ENCODE data around the gene MAIP1.

The MAIP1 gene

GRCh38 chr2:199992296-199992695 lies 36.9 kb downstream of the MAIP1 start:
- no peak for DNase-seq

GRCh38 chr2:199994371-199994770 lies 39.0 kb downstream of the MAIP1 start:
- DNase-seq: no peak

GRCh38 chr2:199994896-199995295 lies 39.5 kb downstream of the MAIP1 start:
- DNase-seq: no peak

- DNase-seq: no peak
Measured at GRCh38 chr2:199997296-199997695, 41.9 kb downstream of the MAIP1 start.

DNA sequence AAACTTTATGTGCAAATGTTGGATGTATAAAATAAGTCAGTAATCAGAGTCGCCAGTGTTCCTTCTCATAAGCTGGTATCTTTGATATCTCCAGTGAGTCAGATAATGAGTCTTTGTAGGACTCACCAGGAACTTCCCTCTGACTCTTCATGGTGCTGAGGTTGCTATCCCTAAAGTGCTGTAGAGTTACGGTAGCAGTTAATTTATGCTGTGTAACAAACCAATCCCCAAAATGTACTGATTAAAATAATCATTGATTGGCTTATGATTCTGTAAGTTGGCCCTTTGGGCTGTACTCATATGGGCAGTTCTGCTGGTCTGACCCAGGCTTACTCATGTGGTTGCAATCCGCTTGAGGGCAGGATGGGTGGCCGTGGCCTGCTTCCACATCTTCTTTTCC lies 43.8 kb downstream of the MAIP1 start:
- DNase-seq: no peak

- no peak for DNase-seq
Measured at GRCh38 chr2:200000444-200001163, 45.2 kb downstream of the MAIP1 start.

DNA sequence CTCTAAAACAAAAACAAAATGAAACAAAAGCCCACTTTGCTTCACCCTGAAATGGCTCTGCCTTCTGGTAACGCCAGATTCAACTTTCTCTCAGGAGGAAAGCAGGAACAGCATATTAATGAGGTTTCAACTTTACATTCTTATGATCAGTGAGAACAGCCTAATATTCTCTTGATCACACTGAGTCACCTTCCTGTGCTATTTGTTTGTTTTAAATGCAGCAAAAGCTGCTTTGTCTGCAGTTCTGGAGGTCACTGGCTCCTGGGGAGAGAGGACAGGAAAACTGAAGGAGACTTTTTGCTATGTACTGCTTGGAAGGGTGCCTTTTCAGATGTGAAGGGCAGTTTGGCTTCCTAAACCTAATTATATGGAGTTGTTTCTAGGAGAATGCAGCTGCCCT lies 48.1 kb downstream of the MAIP1 start:
- DNase-seq: no peak

DNA sequence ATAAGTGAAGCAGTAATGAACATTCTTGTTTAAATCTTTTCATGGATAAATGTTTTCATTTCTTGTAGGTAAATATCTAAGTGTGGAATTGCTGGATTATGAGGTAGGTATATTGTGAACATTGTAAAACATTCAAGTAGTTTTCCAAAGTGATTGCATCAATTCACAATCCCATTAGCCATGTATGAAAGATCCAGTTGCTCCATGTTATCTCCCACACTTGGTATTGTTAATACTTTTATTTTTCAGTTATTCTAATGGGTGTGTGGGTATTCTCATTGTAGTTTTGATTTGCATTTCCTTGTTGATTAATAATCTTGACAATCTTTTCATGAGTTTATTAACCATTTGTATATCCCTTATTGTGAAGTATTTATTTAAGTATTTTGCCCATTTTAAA lies 50.3 kb downstream of the MAIP1 start:
- no peak for DNase-seq

GRCh38 chr2:200007306-200007705 lies 51.9 kb downstream of the MAIP1 start:
- no peak for DNase-seq

DNA sequence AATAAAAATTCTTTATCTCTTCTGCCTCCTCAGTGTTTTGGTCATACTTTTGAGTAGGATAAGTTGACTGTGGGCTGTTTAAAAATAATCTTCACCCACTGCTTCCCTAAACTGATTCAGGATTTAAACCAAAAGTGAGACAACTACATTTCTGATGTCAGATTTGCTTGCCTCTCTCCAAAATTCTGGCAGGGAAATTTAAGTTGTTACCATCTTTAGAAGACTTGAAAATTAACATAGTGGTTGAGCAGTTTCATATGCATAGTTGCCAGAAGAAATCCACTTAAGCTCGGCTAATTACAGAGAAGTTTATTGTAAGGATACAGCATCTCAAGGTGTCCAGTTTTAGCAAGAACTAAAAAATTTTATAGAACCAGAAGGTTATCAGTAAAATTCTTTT lies 57.0 kb downstream of the MAIP1 start:
- DNase-seq: no peak
